K562 treated with DMSO at 1 percent for 24 hours (cell line): Measurements from ENCODE around the gene SP3. TPM values are rescaled to one million over a fixed set of nuclear protein-coding genes. Genes with fewer than 3 reads are reported as not detected.

Experiments
- total RNA-seq: library from RNA; unstranded; fragments of 300-600 nt; gene quantifications from 2 replicates; pipeline ENCODE4 v1.2.3, GENCODE V29; 2022; ENCODE audit warnings: low read depth; ENCODE audit not compliant: insufficient read depth

Gene SP3
- total RNA-seq, result 46.2 and 51.0 TPM in 2 replicates

DNA sequence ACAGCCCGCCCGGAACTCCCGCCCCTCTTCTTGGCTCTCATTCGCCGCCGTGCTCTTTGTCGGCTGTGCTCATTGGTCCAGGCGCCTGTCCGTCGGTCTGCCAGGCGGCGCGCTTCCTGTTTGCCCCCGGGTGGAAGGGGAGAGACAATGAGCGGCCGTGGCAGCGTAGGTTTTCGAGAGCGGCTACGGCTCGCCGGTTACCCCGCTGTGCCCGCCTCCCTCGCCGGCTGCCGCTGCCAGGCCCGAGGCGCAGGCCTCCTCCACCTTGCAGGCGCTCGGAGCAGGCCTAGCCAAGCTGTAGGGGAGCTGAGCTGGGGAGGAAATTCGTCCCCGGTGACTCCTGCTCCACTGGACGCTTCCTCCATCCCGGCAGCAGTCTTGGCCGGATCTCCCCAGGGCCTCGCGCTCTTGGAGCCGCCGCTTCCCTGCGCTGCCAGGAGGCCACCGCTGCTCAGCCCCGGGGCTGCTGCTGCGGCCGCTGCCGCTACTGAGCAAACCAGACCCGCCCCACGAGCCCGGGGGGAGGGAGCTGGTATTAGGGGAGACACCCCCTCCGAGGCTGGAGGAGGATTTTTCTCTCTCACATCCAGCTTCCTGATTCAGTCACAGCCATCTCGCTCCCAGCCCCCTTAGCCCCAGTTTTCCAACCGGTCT, at the start of gene SP3:
TSS of gene SP3 (minus strand) at position 2 of the 654 bp plus-strand sequence. CDS start 202 bp downstream, outside the sequence.

